Liver (tissue), 9 donors: ENCODE data around the gene TSEN2. TPM values are rescaled to one million over a fixed set of nuclear protein-coding genes. Genes with fewer than 3 reads are reported as not detected.

Source experiments
- DNase-seq: peaks from one replicate; pipeline ENCODE4 v3.0.0-alpha.2; 2017; ENCODE audit warnings: low spot score
- H3K27ac ChIP-seq, 2 donors: one replicate each; pipeline ENCODE4 v1.7.0; 2013; ENCODE audit warnings: inconsistent platforms in 2 of 2, low read length in 2 of 2, control low read depth in 1 of 2, low read depth in 1 of 2, mild to moderate bottlenecking in 1 of 2
- H3K27me3 ChIP-seq, 4 donors: one replicate each; pipeline versions ENCODE4 v1.6.1 to v1.7.0; 2013; ENCODE audit warnings: low read length in 3 of 4, inconsistent platforms in 1 of 4, mild to moderate bottlenecking in 1 of 4, moderate library complexity in 1 of 4; ENCODE audit not compliant: control insufficient read depth in 4 of 4, insufficient read depth in 4 of 4
- H3K36me3 ChIP-seq, 4 donors: one replicate each; pipeline versions ENCODE4 v1.6.1 to v1.7.0; 2013; ENCODE audit warnings: low read length in 3 of 4, mild to moderate bottlenecking in 3 of 4, low read depth in 1 of 4, moderate library complexity in 1 of 4; ENCODE audit not compliant: control insufficient read depth in 4 of 4, insufficient read depth in 3 of 4
- H3K4me1 ChIP-seq, 4 donors: one replicate each; pipeline versions ENCODE4 v1.6.1 to v1.7.0; 2013; ENCODE audit warnings: low read length in 3 of 4, mild to moderate bottlenecking in 3 of 4, moderate library complexity in 1 of 4; ENCODE audit not compliant: control insufficient read depth in 4 of 4, insufficient read depth in 4 of 4
- H3K4me3 ChIP-seq, 3 donors: one replicate each; pipeline versions ENCODE4 v1.6.1 to v1.7.0; 2013; ENCODE audit warnings: low read length in 3 of 3, control low read depth in 1 of 3, low read depth in 1 of 3, mild to moderate bottlenecking in 1 of 3
- H3K9ac ChIP-seq, 2 donors: one replicate each; pipeline ENCODE4 v1.7.0; 2013; ENCODE audit warnings: low read length in 2 of 2, mild to moderate bottlenecking in 2 of 2, moderate library complexity in 2 of 2, control low read depth in 1 of 2, low read depth in 1 of 2
- H3K9me3 ChIP-seq, 4 donors: one replicate each; pipeline versions ENCODE4 v1.6.1 to v1.7.0; 2013; ENCODE audit warnings: low read length in 3 of 4; ENCODE audit not compliant: control insufficient read depth in 4 of 4
- EGR1 ChIP-seq, 2 donors: IDR thresholded peaks; 2 replicates each; pipeline ENCODE4 v1.6.1; 2016 to 2018; ENCODE audit warnings: antibody characterized with exemption in 2 of 2, low read depth in 2 of 2
- FOXA1 ChIP-seq: IDR thresholded peaks from 2 replicates; pipeline ENCODE4 v1.6.1; 2016; ENCODE audit warnings: antibody characterized with exemption
- FOXA2 ChIP-seq: IDR thresholded peaks from 2 replicates; pipeline ENCODE4 v1.6.1; 2016; ENCODE audit warnings: antibody characterized with exemption
- GABPA ChIP-seq, 2 donors: IDR thresholded peaks in 1 of 2; conservative IDR thresholded peaks in 1 of 2; 2 replicates each; pipeline ENCODE4 v1.6.1; 2016; ENCODE audit warnings: antibody characterized with exemption in 2 of 2, mild to moderate bottlenecking in 1 of 2, moderate library complexity in 1 of 2
- HNF4A ChIP-seq, 2 donors: conservative IDR thresholded peaks; 2 replicates each; pipeline ENCODE4 v1.6.1; 2016; ENCODE audit warnings: antibody characterized with exemption in 2 of 2, mild to moderate bottlenecking in 2 of 2
- HNF4G ChIP-seq: IDR thresholded peaks from 2 replicates; pipeline ENCODE4 v1.6.1; 2016; ENCODE audit warnings: antibody characterized with exemption
- JUND ChIP-seq, 2 donors: IDR thresholded peaks; 2 replicates each; pipeline ENCODE4 v1.6.1; 2016; ENCODE audit warnings: antibody characterized with exemption in 2 of 2
- NR2F2 ChIP-seq: IDR thresholded peaks from 2 replicates; pipeline ENCODE4 v1.6.1; 2016; ENCODE audit warnings: antibody characterized with exemption
- RAD21 ChIP-seq, 2 donors: IDR thresholded peaks; 2 replicates each; pipeline ENCODE4 v1.6.1; 2016; ENCODE audit warnings: antibody characterized with exemption in 2 of 2, mild to moderate bottlenecking in 2 of 2
- RXRA ChIP-seq, 2 donors: IDR thresholded peaks; 2 replicates each; pipeline ENCODE4 v1.6.1; 2017 to 2018; ENCODE audit warnings: antibody characterized with exemption in 2 of 2, mild to moderate bottlenecking in 1 of 2
- SP1 ChIP-seq: IDR thresholded peaks from 2 replicates; pipeline ENCODE4 v1.6.1; 2018; ENCODE audit warnings: antibody characterized with exemption, mild to moderate bottlenecking
- TAF1 ChIP-seq: conservative IDR thresholded peaks from 2 replicates; pipeline ENCODE4 v1.6.1; 2016; ENCODE audit warnings: antibody characterized with exemption, mild to moderate bottlenecking
- YY1 ChIP-seq: IDR thresholded peaks from 2 replicates; pipeline ENCODE4 v1.6.1; 2016; ENCODE audit warnings: antibody characterized with exemption, mild to moderate bottlenecking
- WGBS: extraction: QIAGEN DNeasy Blood & Tissue Kit; methylation state at CpG from one replicate; pipeline ENCODE4 v1.1.7; 2013; 5-methylcytosine and 5-hydroxymethylcytosine counted together
- polyA plus RNA-seq, 2 donors: library from polyadenylated mRNA; stranded (reverse) in 1 of 2; unstranded in 1 of 2; fragments of 200-250 nt in 1 of 2; fragments of >200 nt in 1 of 2; fragmentation: Nextera tagmentation in 1 of 2; extraction: Ambion mirVana in 1 of 2; gene quantifications; one replicate each; pipeline versions ENCODE4 v1.2.1 to v1.2.3, GENCODE V29; 2013 to 2015
- total RNA-seq, 2 donors: library from RNA; depleted of rRNA; stranded (reverse); fragments of >200 nt; gene quantifications; one replicate each; pipeline ENCODE4 v1.2.3, GENCODE V29; 2014
- TF ChIP-seq, protein P1 (sequence below): IDR thresholded peaks from 2 replicates; pipeline ENCODE4 v1.6.1; 2016; ENCODE audit warnings: antibody characterized with exemption
- TF ChIP-seq, protein P2 (sequence below): IDR thresholded peaks from 2 replicates; pipeline ENCODE4 v1.6.1; 2016; ENCODE audit warnings: antibody characterized with exemption
- TF ChIP-seq, protein P3 (sequence below): IDR thresholded peaks from 2 replicates; pipeline ENCODE4 v1.6.1; 2016; ENCODE audit warnings: antibody characterized with exemption
- TF ChIP-seq, protein P4 (sequence below): fragments of 150-350 bp; IDR thresholded peaks from 2 replicates; pipeline ENCODE4 v1.5.1; 2017; ENCODE audit warnings: improper control_type of control experiment, low read depth, low read length; ENCODE audit not compliant: missing input control
- TF ChIP-seq, protein P5 (sequence below): IDR thresholded peaks from 2 replicates; pipeline ENCODE4 v1.6.1; 2016; ENCODE audit warnings: antibody characterized with exemption, mild to moderate bottlenecking
- donor health status: healthy.
- donor health status: healthy.
- donor health status: healthy.
- donor health status: healthy.
- donor health status: healthy.

TSEN2 gene
- total and polyA plus RNA-seq, 4 donors: 4.1 to 14.1 (median 6.9) TPM

GRCh38 chr3:12458901-12459300, 25.4 kb upstream of the TSEN2 start:
- peaks cover 3 to 5% (median 4%) of the 10 kb centered on the region in 4 donors for H3K4me1 ChIP-seq
- no peak overlapping the region for H3K27ac ChIP-seq
- no peak for DNase-seq
- no peak overlapping the region for H3K4me3 ChIP-seq
- 83% methylated on average over 8 of the region's 8 CpGs for WGBS
- no peak overlapping the region for H3K9ac ChIP-seq
- no peaks in the 10 kb centered on the region for H3K36me3 ChIP-seq
- TF ChIP-seq GABPA (IDR thresholded peaks at IDR 0.05 in 1 of 2, conservative IDR thresholded peaks at IDR 0.05 in 1 of 2): no peak
- TF ChIP-seq HNF4G: no peak
- TF ChIP-seq RXRA (IDR thresholded peaks at IDR 0.05): no peak
- TF ChIP-seq TAF1: no peak
- TF ChIP-seq NR2F2: no peak
- no peak for TF ChIP-seq RAD21 (IDR thresholded peaks at IDR 0.05)
- no peak for TF ChIP-seq JUND (IDR thresholded peaks at IDR 0.05)
- no peak for TF ChIP-seq SP1
- no peak for TF ChIP-seq EGR1 (IDR thresholded peaks at IDR 0.05; ENCODE audit: low read depth in 2 of 2)
- TF ChIP-seq, protein P1, sequence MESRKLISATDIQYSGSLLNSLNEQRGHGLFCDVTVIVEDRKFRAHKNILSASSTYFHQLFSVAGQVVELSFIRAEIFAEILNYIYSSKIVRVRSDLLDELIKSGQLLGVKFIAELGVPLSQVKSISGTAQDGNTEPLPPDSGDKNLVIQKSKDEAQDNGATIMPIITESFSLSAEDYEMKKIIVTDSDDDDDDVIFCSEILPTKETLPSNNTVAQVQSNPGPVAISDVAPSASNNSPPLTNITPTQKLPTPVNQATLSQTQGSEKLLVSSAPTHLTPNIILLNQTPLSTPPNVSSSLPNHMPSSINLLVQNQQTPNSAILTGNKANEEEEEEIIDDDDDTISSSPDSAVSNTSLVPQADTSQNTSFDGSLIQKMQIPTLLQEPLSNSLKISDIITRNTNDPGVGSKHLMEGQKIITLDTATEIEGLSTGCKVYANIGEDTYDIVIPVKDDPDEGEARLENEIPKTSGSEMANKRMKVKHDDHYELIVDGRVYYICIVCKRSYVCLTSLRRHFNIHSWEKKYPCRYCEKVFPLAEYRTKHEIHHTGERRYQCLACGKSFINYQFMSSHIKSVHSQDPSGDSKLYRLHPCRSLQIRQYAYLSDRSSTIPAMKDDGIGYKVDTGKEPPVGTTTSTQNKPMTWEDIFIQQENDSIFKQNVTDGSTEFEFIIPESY: no peak
- TF ChIP-seq, protein P2, sequence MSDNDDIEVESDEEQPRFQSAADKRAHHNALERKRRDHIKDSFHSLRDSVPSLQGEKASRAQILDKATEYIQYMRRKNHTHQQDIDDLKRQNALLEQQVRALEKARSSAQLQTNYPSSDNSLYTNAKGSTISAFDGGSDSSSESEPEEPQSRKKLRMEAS: no peak
- TF ChIP-seq, protein P3, sequence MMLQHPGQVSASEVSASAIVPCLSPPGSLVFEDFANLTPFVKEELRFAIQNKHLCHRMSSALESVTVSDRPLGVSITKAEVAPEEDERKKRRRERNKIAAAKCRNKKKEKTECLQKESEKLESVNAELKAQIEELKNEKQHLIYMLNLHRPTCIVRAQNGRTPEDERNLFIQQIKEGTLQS: no peak
- no peak for TF ChIP-seq FOXA1
- no peak for TF ChIP-seq FOXA2
- TF ChIP-seq, protein P4, sequence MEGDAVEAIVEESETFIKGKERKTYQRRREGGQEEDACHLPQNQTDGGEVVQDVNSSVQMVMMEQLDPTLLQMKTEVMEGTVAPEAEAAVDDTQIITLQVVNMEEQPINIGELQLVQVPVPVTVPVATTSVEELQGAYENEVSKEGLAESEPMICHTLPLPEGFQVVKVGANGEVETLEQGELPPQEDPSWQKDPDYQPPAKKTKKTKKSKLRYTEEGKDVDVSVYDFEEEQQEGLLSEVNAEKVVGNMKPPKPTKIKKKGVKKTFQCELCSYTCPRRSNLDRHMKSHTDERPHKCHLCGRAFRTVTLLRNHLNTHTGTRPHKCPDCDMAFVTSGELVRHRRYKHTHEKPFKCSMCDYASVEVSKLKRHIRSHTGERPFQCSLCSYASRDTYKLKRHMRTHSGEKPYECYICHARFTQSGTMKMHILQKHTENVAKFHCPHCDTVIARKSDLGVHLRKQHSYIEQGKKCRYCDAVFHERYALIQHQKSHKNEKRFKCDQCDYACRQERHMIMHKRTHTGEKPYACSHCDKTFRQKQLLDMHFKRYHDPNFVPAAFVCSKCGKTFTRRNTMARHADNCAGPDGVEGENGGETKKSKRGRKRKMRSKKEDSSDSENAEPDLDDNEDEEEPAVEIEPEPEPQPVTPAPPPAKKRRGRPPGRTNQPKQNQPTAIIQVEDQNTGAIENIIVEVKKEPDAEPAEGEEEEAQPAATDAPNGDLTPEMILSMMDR: no peak
- no peak for TF ChIP-seq HNF4A (conservative IDR thresholded peaks at IDR 0.05)
- no peak for TF ChIP-seq YY1
- TF ChIP-seq, protein P5, sequence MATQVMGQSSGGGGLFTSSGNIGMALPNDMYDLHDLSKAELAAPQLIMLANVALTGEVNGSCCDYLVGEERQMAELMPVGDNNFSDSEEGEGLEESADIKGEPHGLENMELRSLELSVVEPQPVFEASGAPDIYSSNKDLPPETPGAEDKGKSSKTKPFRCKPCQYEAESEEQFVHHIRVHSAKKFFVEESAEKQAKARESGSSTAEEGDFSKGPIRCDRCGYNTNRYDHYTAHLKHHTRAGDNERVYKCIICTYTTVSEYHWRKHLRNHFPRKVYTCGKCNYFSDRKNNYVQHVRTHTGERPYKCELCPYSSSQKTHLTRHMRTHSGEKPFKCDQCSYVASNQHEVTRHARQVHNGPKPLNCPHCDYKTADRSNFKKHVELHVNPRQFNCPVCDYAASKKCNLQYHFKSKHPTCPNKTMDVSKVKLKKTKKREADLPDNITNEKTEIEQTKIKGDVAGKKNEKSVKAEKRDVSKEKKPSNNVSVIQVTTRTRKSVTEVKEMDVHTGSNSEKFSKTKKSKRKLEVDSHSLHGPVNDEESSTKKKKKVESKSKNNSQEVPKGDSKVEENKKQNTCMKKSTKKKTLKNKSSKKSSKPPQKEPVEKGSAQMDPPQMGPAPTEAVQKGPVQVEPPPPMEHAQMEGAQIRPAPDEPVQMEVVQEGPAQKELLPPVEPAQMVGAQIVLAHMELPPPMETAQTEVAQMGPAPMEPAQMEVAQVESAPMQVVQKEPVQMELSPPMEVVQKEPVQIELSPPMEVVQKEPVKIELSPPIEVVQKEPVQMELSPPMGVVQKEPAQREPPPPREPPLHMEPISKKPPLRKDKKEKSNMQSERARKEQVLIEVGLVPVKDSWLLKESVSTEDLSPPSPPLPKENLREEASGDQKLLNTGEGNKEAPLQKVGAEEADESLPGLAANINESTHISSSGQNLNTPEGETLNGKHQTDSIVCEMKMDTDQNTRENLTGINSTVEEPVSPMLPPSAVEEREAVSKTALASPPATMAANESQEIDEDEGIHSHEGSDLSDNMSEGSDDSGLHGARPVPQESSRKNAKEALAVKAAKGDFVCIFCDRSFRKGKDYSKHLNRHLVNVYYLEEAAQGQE: no peak
- H3K9me3 ChIP-seq: no peaks in the 10 kb centered on the region
- H3K27me3 ChIP-seq: no peaks in the 10 kb centered on the region
